HL-60 (cell line): ENCODE data around the gene MSH2.

Experiments used
- DNase-seq, 2 experiments: peaks; one replicate each; pipeline ENCODE4 v3.0.0-alpha.2; 2010 to 2020; ENCODE audit warnings: low read depth in 1 of 2, low spot score in 1 of 2
- H3K27ac ChIP-seq: fragments of 250-450 bp; sonication (Bioruptor Pico); replicated peaks from 2 replicates; pipeline ENCODE4 v1.5.1; 2020; ENCODE audit warnings: mild to moderate bottlenecking, moderate library complexity
- H3K27me3 ChIP-seq: fragments of 250-450 bp; sonication (Bioruptor Pico); 2 replicates; pipeline ENCODE4 v1.5.1; 2021; ENCODE audit warnings: mild to moderate bottlenecking, moderate library complexity; ENCODE audit not compliant: insufficient read depth, poor library complexity, severe bottlenecking
- H3K4me3 ChIP-seq: replicated peaks from 2 replicates; pipeline ENCODE4 v1.5.1; 2011; ENCODE audit warnings: mild to moderate bottlenecking, control low read depth, low read length; ENCODE audit not compliant: insufficient read depth
- CTCF ChIP-seq: IDR thresholded peaks from one replicate; pipeline ENCODE4 v1.5.1; 2011; ENCODE audit warnings: low read length, control low read depth, inconsistent platforms; ENCODE audit not compliant: insufficient read depth
- GABPA ChIP-seq: IDR thresholded peaks from 2 replicates; pipeline ENCODE4 v1.6.1; 2012; ENCODE audit warnings: low read depth
- POLR2AphosphoS5 ChIP-seq: IDR thresholded peaks from 2 replicates; pipeline ENCODE4 v1.6.1; 2012; ENCODE audit warnings: low read depth
- REST ChIP-seq: IDR thresholded peaks from 2 replicates; pipeline ENCODE4 v1.6.1; 2012; ENCODE audit warnings: low read depth; ENCODE audit not compliant: insufficient replicate concordance
- SPI1 ChIP-seq: IDR thresholded peaks from 2 replicates; pipeline ENCODE4 v1.6.1; 2012; ENCODE audit warnings: low read depth, mild to moderate bottlenecking, borderline replicate concordance

MSH2 gene

GRCh38 chr2:47513981-47514520, 111.1 kb downstream of the MSH2 start:
- Histone ChIP-seq H3K4me3 (no peak overlapping the region), H3K27me3 (no peaks in the 10 kb centered on the region), H3K27ac (no peak overlapping the region)
- DNase-seq: no peak
- TF ChIP-seq GABPA (no peak), REST (no peak), SPI1 (no peak), POLR2AphosphoS5 (no peak), CTCF (no peak)

GRCh38 chr2:47516360-47517104, 113.6 kb downstream of the MSH2 start:
- Histone ChIP-seq H3K27me3 (no peaks in the 10 kb centered on the region), H3K4me3 (no peak overlapping the region), H3K27ac (no peak overlapping the region)
- no peak for TF ChIP-seq REST
- TF ChIP-seq CTCF: no peak
- no peak for TF ChIP-seq GABPA
- no peak for TF ChIP-seq POLR2AphosphoS5
- no peak for TF ChIP-seq SPI1
- DNase-seq: no peak

GRCh38 chr2:47518497-47519146, 115.7 kb downstream of the MSH2 start:
- H3K27me3 ChIP-seq: no peaks in the 10 kb centered on the region
- no peak overlapping the region for H3K4me3 ChIP-seq
- TF ChIP-seq POLR2AphosphoS5: no peak
- no peak for TF ChIP-seq REST
- TF ChIP-seq CTCF: no peak
- no peak for TF ChIP-seq GABPA
- TF ChIP-seq SPI1: no peak
- no peak for DNase-seq
- H3K27ac ChIP-seq: no peak overlapping the region
